ENCODE results near the gene BCL2. TPM values are rescaled to one million over a fixed set of nuclear protein-coding genes. Genes with fewer than 3 reads are reported as not detected.

BCL2 gene
- total and polyA plus RNA-seq, 9 donors = 13.7 to 43.9 (median 35.7) TPM

DNA sequence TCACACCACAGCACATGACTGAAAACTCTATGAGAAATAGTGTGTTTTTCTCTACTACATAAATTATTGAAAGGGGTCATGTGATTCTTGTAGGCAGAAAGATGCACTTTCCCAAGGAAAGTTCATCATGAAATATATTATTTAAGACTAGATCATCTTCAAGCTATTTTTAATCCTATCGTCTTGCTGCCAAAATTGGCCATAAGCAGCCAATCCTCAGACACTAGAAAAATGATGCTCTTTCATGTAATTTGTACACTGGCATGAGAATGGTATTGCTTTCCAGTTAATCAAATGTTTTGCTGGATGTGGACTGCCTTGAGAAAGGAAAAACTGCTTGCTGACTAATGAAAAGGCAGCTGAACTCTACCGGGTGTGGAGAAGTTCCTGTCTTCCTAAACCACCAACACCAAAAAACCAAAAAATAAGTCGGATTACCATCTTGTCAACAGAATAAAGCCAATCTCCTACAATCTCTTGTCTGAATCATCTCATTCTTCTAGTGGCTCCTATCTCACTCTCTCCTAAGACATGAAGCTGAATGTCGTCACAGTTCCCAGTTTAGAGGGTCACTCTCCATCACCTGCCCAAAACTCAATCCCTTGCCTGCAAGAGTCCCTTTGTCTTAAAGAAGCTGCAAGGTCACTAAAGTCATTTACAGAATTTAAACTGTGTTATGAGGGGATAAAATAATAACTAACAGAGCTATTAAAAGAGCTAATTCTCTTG lies 5.3 kb downstream of the BCL2 start:
- H3K4me3 ChIP-seq = no peak overlapping the region
- H3K4me1 ChIP-seq (ENCODE audit: insufficient read depth) = peaks cover 11% of the 10 kb centered on the region
- no peak for DNase-seq
- no peaks in the 10 kb centered on the region for H3K27me3 ChIP-seq
- intact Hi-C loops (cut with DNase I) = loop anchor here in 2 of 4 donors (10.0 kb wide), 2 partner anchors 49 to 159 kb away; no protein-coding TSS in a partner anchor
- H3K9me3 ChIP-seq = no peaks in the 10 kb centered on the region
- 32 to 39% (median 34%) methylated on average over 4 of the region's 4 CpGs for WGBS, 3 donors
- TF ChIP-seq, protein P1, sequence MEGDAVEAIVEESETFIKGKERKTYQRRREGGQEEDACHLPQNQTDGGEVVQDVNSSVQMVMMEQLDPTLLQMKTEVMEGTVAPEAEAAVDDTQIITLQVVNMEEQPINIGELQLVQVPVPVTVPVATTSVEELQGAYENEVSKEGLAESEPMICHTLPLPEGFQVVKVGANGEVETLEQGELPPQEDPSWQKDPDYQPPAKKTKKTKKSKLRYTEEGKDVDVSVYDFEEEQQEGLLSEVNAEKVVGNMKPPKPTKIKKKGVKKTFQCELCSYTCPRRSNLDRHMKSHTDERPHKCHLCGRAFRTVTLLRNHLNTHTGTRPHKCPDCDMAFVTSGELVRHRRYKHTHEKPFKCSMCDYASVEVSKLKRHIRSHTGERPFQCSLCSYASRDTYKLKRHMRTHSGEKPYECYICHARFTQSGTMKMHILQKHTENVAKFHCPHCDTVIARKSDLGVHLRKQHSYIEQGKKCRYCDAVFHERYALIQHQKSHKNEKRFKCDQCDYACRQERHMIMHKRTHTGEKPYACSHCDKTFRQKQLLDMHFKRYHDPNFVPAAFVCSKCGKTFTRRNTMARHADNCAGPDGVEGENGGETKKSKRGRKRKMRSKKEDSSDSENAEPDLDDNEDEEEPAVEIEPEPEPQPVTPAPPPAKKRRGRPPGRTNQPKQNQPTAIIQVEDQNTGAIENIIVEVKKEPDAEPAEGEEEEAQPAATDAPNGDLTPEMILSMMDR (IDR thresholded peaks at IDR 0.05) = no peak
- TF ChIP-seq EP300 (IDR thresholded peaks at IDR 0.05) = no peak
- no peak for TF ChIP-seq POLR2A (IDR thresholded peaks at IDR 0.05)
- H3K36me3 ChIP-seq = no peaks in the 10 kb centered on the region
- peak overlapping the region in 1 of 2 donors; percentile 13 for H3K27ac ChIP-seq

DNA sequence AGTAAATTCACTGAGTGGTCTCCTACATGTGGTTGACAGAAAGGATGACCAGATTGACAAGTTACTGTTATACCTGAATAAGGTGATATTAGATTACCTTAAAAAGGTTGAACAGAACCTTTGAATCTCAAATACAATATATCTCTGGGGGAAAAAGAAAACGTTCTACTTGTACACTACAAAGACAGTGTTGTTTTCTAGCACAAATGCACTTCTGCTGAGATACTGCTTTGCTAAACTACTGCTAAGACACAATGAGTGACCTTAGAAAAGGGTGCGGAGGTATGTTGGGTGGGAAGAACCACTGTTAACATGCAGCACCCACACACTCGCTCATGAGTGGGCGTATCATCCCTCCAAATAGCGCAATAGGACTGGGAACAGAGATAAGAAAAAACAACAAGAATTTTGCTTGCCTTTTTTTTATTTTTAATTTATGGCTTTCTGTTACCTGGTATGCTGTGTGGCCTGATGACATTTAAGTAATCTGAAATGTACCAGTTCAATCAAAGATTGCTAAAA lies 6.1 kb downstream of the BCL2 start:
- 45 to 61% (median 46%) methylated on average over 5 of the region's 5 CpGs for WGBS, 3 donors
- Histone ChIP-seq H3K36me3 (no peaks in the 10 kb centered on the region), H3K4me3 (peak overlapping the region; percentile 10), H3K4me1 (ENCODE audit: insufficient read depth) (peaks cover 11% of the 10 kb centered on the region), H3K27me3 (no peaks in the 10 kb centered on the region), H3K27ac (no peak overlapping the region), H3K9me3 (no peaks in the 10 kb centered on the region)
- DNase-seq = no peak
- TF ChIP-seq, protein P1 (IDR thresholded peaks at IDR 0.05) = no peak
- no peak for TF ChIP-seq POLR2A (IDR thresholded peaks at IDR 0.05)
- TF ChIP-seq EP300 (IDR thresholded peaks at IDR 0.05) = no peak
- intact Hi-C loops (cut with DNase I) = loop anchor here in 2 of 4 donors (10.0 kb wide), 2 partner anchors 49 to 159 kb away; no protein-coding TSS in a partner anchor

DNA sequence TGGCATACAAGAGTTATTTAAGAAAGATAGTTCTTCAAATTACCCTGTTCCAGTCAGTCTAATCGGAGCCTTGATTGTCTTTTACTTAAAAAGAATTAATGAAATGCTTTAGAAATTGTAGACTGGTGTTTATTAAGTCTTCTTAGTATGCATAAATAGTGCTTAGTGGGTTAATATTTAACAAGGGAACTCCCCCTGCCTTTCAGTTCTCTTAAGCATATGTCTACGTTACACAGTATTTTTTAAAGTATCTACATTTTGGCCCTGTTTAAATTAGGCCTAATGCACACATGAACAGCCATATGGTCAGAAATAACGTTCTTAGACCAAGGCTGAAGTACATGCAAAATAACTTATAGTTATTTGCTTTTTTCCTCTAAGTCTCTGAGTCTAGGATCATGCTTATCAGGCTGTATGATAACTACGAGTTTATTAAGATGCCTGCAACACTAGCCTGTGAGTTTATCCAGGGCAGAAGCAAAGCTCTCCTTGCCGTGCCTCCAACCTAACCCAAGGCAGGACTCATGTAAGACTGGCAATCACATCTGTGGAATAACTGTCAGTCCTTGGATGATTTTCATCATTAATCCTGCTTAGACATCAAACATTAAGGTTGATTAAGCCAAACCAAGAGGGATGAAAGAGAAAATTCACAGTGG lies 6.7 kb downstream of the BCL2 start:
- H3K36me3 ChIP-seq = no peaks in the 10 kb centered on the region
- WGBS, 3 donors = 46 to 51% (median 47%) methylated on average over 5 of the region's 5 CpGs
- no peaks in the 10 kb centered on the region for H3K27me3 ChIP-seq
- intact Hi-C loops (cut with DNase I) = loop anchor here in 2 of 4 donors (10.0 kb wide), 2 partner anchors 48 to 158 kb away; no protein-coding TSS in a partner anchor
- TF ChIP-seq EP300 (IDR thresholded peaks at IDR 0.05) = no peak
- TF ChIP-seq, protein P1 (IDR thresholded peaks at IDR 0.05) = no peak
- no peak for TF ChIP-seq POLR2A (IDR thresholded peaks at IDR 0.05)
- DNase-seq = no peak
- no peak overlapping the region for H3K27ac ChIP-seq
- peak overlapping the region; percentile 10 for H3K4me3 ChIP-seq
- no peaks in the 10 kb centered on the region for H3K9me3 ChIP-seq
- H3K4me1 ChIP-seq (ENCODE audit: insufficient read depth) = peaks cover 11% of the 10 kb centered on the region

DNA sequence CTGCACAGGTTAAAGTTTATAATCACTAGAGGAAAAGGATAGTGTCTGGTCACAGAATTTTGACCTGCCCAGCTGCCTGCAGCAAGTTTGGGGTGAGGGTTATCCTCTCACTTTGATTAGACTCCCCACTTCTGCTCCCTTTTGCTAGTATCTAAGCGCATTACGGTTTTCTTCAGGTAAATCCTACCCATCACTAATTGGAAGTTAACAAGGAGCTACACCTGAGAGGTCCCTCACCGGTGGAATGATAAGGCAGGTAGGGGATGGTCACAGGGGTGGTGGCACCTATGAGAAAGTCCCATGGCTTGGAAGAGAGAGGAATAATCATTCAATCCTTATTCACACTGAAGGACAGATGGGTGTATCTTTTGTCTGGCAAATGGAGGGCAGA lies 7.6 kb downstream of the BCL2 start:
- WGBS, 3 donors = 96 to 97% (median 96%) methylated on average over 3 of the region's 3 CpGs
- intact Hi-C loops (cut with DNase I) = loop anchor here in 2 of 4 donors (10.0 kb wide), 2 partner anchors 47 to 157 kb away; no protein-coding TSS in a partner anchor

More for the DNA sequence above, 7.6 kb downstream of the BCL2 start:
- H3K9me3 ChIP-seq = no peaks in the 10 kb centered on the region
- H3K27me3 ChIP-seq = no peaks in the 10 kb centered on the region
- H3K4me1 ChIP-seq (ENCODE audit: insufficient read depth) = peaks cover 11% of the 10 kb centered on the region
- DNase-seq = no peak
- H3K27ac ChIP-seq = no peak overlapping the region
- H3K4me3 ChIP-seq = no peak overlapping the region
- no peak for TF ChIP-seq POLR2A (IDR thresholded peaks at IDR 0.05)
- TF ChIP-seq, protein P1 (IDR thresholded peaks at IDR 0.05) = no peak
- no peak for TF ChIP-seq EP300 (IDR thresholded peaks at IDR 0.05)
- H3K36me3 ChIP-seq = no peaks in the 10 kb centered on the region

All from ovary (tissue), 9 donors.